GM18507 (cell line): ENCODE results near the gene GIMAP8.
"Not testable (repeated sequence)": the region's sequence is repeated elsewhere in the genome, so short reads cannot be mapped to it uniquely, and the experiment has no call there.

ENCODE experiments used
- DNase-seq: peaks from one replicate; pipeline ENCODE4 v3.0.0; 2011; ENCODE audit warnings: low read depth; ENCODE audit not compliant: insufficient read length; ENCODE audit errors: extremely low spot score
- FAIRE-seq: peaks from 2 replicates; lab custom pipeline; 2011; peaks lifted over from hg19 to GRCh38; lab: Jason Lieb, UNC

Gene GIMAP8

GRCh38 chr7:150489782-150490181 is 39.4 kb downstream of the GIMAP8 start:
- no peak for FAIRE-seq
- no peak for DNase-seq

DNA sequence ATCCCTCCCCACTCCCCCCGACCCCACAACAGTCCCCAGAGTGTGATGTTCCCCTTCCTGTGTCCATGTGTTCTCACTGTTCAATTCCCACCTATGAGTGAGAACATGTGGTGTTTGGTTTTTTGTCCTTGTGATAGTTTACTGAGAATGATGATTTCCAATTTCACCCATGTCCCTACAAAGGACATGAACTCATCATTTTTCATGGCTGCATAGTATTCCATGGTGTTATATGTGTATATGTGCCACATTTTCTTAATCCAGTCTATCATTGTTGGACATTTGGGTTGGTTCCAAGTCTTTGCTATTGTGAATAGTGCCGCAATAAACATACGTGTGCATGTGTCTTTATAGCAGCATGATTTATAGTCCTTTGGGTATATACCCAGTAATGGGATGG is 43.0 kb downstream of the GIMAP8 start:
- not testable (repeated sequence) for DNase-seq, FAIRE-seq

GRCh38 chr7:150502519-150502918 is 52.1 kb downstream of the GIMAP8 start:
- FAIRE-seq = no peak
- no peak for DNase-seq

DNA sequence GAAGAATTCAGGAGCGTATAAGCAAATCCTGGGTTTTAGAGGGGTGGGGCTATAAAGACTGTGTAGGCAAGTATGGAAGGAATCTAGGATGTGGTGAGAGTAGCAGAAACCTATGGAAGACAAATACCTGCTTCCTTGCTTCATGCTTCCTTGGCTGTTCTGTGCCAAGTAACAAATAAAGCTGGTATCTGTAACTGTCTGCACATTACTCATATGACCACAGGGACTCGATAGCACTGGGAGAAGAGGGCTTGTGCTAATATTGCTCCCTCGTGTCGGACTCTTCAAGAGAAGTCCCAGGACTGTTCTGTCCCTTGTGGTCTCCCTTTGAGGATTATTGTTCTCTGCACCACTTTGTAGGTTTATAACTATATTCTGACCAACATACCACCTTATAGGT is 52.7 kb downstream of the GIMAP8 start:
- no peak for FAIRE-seq
- DNase-seq = no peak

- no peak for DNase-seq
- FAIRE-seq = no peak
Measured at GRCh38 chr7:150503581-150503980, 53.2 kb downstream of the GIMAP8 start.

GRCh38 chr7:150507947-150508602 is 57.6 kb downstream of the GIMAP8 start:
- no peak for FAIRE-seq

GRCh38 chr7:150511048-150511447 is 60.6 kb downstream of the GIMAP8 start:
- FAIRE-seq (no peak), DNase-seq (no peak)

More at GRCh38 chr7:150507947-150508602, 57.6 kb downstream of the GIMAP8 start:
- DNase-seq = no peak

GRCh38 chr7:150513758-150514157 is 63.3 kb downstream of the GIMAP8 start:
- DNase-seq = no peak
- FAIRE-seq = no peak

GRCh38 chr7:150514748-150515222 is 64.4 kb downstream of the GIMAP8 start, which contains the start of gene GIMAP7:
Gene GIMAP7 (plus strand): TSS chr7:150514872. CDS start chr7:150519975, 5,103 bp downstream.
- peak; percentile 71 for FAIRE-seq
- no peak for DNase-seq

GRCh38 chr7:150515248-150516147 is 65.1 kb downstream of the GIMAP8 start:
- DNase-seq (no peak), FAIRE-seq (peak; percentile 45)

DNA sequence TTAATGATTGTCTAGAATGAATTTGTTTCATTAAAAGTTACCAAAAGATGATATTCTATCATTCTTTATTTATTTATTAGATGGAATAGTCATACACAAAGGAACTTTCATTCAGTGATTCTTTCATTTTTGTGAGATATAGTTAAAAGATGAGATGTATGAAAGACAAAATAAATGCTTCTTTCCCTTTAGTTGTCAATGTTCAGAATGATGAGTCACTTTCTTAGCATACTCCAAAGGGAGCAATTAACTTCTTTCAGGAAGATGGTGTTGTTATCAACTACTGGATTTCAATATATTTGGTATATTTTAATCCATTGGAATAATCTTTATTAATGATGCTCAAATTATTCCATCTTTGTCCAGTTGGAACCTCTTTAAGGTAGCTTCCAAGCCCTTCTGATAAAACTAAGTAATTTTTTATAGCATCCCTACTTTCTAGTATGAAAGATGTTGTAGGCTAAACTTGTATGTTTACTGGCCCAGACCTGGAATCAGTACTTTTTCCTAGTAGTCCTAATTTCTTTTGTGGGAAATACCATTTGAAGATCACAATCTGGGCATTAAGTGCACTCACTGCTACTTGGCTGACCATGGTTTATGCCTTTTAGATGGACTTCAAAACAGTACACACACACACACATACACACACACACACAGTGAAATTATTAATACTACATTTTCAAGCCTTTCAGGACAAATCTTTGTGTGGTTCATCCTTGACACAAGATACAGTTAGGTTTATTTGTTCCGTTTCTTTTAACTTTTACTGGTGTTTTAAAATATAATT is 66.7 kb downstream of the GIMAP8 start:
- no peak for FAIRE-seq

DNA sequence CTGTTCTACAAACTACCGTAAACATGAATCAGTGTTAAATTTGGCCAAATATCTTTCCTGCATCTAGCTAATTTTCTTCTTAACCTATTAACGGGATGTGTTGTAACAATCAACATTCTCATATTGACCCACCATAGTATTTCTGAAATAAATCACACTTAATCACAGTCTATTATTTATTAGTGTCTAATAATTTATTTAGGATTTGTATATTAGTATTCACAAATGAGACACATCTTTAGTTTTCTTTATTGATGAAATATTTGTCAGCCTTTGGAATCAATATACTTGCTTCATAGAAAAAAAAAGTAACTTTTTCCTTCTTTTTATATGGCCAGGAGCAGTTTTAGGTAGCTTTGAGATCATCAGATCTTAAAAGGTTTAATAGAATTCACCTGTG is 68.9 kb downstream of the GIMAP8 start:
- no peak for DNase-seq
- FAIRE-seq = no peak

More for the DNA sequence above, 66.7 kb downstream of the GIMAP8 start:
- no peak for DNase-seq

GRCh38 chr7:150520145-150520544 is 69.7 kb downstream of the GIMAP8 start:
- no peak for DNase-seq
- FAIRE-seq = no peak

DNA sequence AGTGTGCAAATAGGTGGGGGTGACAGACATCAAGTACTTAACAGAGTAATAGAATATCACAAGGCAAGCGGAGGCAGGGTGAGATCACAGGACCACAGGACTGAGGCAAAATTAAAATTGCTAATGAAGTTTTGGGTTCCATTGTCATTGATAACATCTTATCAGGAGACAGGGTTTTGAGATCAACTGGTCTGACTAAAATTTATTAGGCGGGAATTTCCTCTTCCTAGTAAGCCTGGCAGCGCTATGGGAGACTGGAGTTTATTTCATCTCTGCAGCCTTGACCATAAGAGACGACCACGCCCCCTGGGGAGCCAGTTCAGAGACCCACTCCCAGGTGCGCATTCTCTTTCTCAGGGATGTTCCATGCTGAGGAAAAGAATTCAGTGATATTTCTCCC is 72.5 kb downstream of the GIMAP8 start:
- not testable (repeated sequence) for DNase-seq, FAIRE-seq

- no peak for FAIRE-seq
- DNase-seq = no peak
Measured at GRCh38 chr7:150524018-150524417, 73.6 kb downstream of the GIMAP8 start.
